GM23338 (cell line): Measurements from ENCODE around the gene CPB1. TPM values are rescaled to one million over a fixed set of nuclear protein-coding genes. Genes with fewer than 3 reads are reported as not detected.

ENCODE experiments used
- ATAC-seq: fragments of 200-7000 bp; cut with Tn5 transposase; 3 replicates; pipeline ENCODE4 v1.9.1; 2020
- DNase-seq: peaks from one replicate; pipeline ENCODE4 v3.0.0-alpha.2; 2015; ENCODE audit warnings: low spot score
- H2AFZ ChIP-seq: fragments of 200-600 bp; sonication (generic); 2 replicates; pipeline ENCODE4 v1.8.0; 2016; ENCODE audit warnings: antibody characterized with exemption, mild to moderate bottlenecking, moderate library complexity
- H3F3A ChIP-seq: fragments of 200-600 bp; sonication (generic); replicated peaks from 2 replicates; pipeline ENCODE4 v1.8.0; 2017; ENCODE audit warnings: antibody characterized with exemption, mixed run types, low read depth
- H3K27ac ChIP-seq: fragments of 200-600 bp; sonication (generic); 2 replicates; pipeline ENCODE4 v1.6.1; 2016; ENCODE audit warnings: low read depth
- H3K27me3 ChIP-seq: fragments of 200-600 bp; sonication (generic); 2 replicates; pipeline ENCODE4 v1.8.0; 2016; ENCODE audit warnings: mild to moderate bottlenecking, mixed run types, moderate library complexity; ENCODE audit not compliant: insufficient read depth
- H3K36me3 ChIP-seq: fragments of 200-600 bp; sonication (generic); 2 replicates; pipeline ENCODE4 v1.8.0; 2016; ENCODE audit warnings: mild to moderate bottlenecking; ENCODE audit not compliant: insufficient read depth
- H3K4me1 ChIP-seq: fragments of 200-600 bp; sonication (generic); 2 replicates; pipeline ENCODE4 v1.8.0; 2016; ENCODE audit warnings: mild to moderate bottlenecking, moderate library complexity; ENCODE audit not compliant: insufficient read depth
- H3K4me2 ChIP-seq: fragments of 200-600 bp; sonication (generic); 2 replicates; pipeline ENCODE4 v1.7.1; 2017; ENCODE audit warnings: mixed run types
- H3K4me3 ChIP-seq: fragments of 200-600 bp; sonication (generic); 2 replicates; pipeline ENCODE4 v1.6.1; 2016; ENCODE audit warnings: mixed run types
- H3K79me2 ChIP-seq: fragments of 200-600 bp; sonication (generic); replicated peaks from 2 replicates; pipeline ENCODE4 v1.8.0; 2017; ENCODE audit warnings: mild to moderate bottlenecking; ENCODE audit not compliant: insufficient read depth
- H3K9me2 ChIP-seq: fragments of 200-600 bp; sonication (generic); 2 replicates; pipeline ENCODE4 v1.8.0; 2017; ENCODE audit not compliant: insufficient read depth
- H4K20me1 ChIP-seq: fragments of 200-600 bp; sonication (generic); replicated peaks from 2 replicates; pipeline ENCODE4 v1.8.0; 2017; ENCODE audit warnings: mild to moderate bottlenecking; ENCODE audit not compliant: insufficient read depth
- H3K27ac Mint-ChIP-seq: 2 replicates; pipeline ENCODE4 v1.8.0; 2020; ENCODE audit warnings: inconsistent platforms, mild to moderate bottlenecking, moderate library complexity, mixed read lengths
- H3K27me3 Mint-ChIP-seq: 3 replicates; pipeline ENCODE4 v1.8.0; 2022; ENCODE audit warnings: low read depth, mild to moderate bottlenecking, moderate library complexity, mixed read lengths, inconsistent platforms; ENCODE audit not compliant: insufficient read depth, poor library complexity
- H3K36me3 Mint-ChIP-seq: 3 replicates; pipeline ENCODE4 v1.8.0; 2021; ENCODE audit warnings: low read depth, mild to moderate bottlenecking, inconsistent platforms, moderate library complexity, mixed read lengths
- H3K4me1 Mint-ChIP-seq: 3 replicates; pipeline ENCODE4 v1.8.0; 2020; ENCODE audit warnings: mild to moderate bottlenecking, inconsistent platforms, mixed read lengths
- H3K4me3 Mint-ChIP-seq: 3 replicates; pipeline ENCODE4 v1.8.0; 2021; ENCODE audit warnings: moderate library complexity, mild to moderate bottlenecking, inconsistent platforms, mixed read lengths
- H3K9me3 Mint-ChIP-seq: 3 replicates; pipeline ENCODE4 v1.8.0; 2020; ENCODE audit warnings: moderate library complexity, mild to moderate bottlenecking, inconsistent platforms, mixed read lengths
- ETS1 ChIP-seq: IDR thresholded peaks from 2 replicates; pipeline ENCODE4 v1.6.1; 2016; ENCODE audit warnings: antibody characterized with exemption
- EZH2 ChIP-seq: fragments of 200-600 bp; sonication (generic); IDR thresholded peaks from one replicate; pipeline ENCODE4 v1.8.0; 2017; ENCODE audit warnings: antibody characterized with exemption, mild to moderate bottlenecking, low read depth; ENCODE audit not compliant: unreplicated experiment
- EZH2phosphoT487 ChIP-seq: fragments of 200-600 bp; sonication (generic); IDR thresholded peaks from one replicate; pipeline ENCODE4 v1.8.1; 2018; ENCODE audit warnings: antibody characterized with exemption; ENCODE audit not compliant: unreplicated experiment
- JUNB ChIP-seq: IDR thresholded peaks from one replicate; pipeline ENCODE4 v1.6.1; 2016; ENCODE audit warnings: antibody characterized with exemption; ENCODE audit not compliant: unreplicated experiment
- POLR2AphosphoS5 ChIP-seq: IDR thresholded peaks from 2 replicates; pipeline ENCODE4 v1.6.1; 2016; ENCODE audit warnings: antibody characterized with exemption, low read depth
- STAT1 ChIP-seq: IDR thresholded peaks from one replicate; pipeline ENCODE4 v1.6.1; 2016; ENCODE audit warnings: antibody characterized with exemption; ENCODE audit not compliant: unreplicated experiment
- ZNF114 ChIP-seq: fragments of 250-450 bp; sonication (Bioruptor Pico); IDR thresholded peaks from 2 replicates; pipeline ENCODE4 v1.5.0; 2020; ENCODE audit warnings: mild to moderate bottlenecking, moderate library complexity
- ZNF331 ChIP-seq: fragments of 250-450 bp; sonication (Bioruptor Pico); IDR thresholded peaks from 2 replicates; pipeline ENCODE4 v1.5.0; 2020; ENCODE audit warnings: low read depth, mild to moderate bottlenecking, moderate library complexity
- ZNF462 ChIP-seq: fragments of 250-450 bp; sonication (Bioruptor Pico); IDR thresholded peaks from 2 replicates; pipeline ENCODE4 v1.5.0; 2020; ENCODE audit warnings: mild to moderate bottlenecking, moderate library complexity
- polyA plus RNA-seq: library from polyadenylated mRNA; unstranded; fragments of >200 nt; fragmentation: Nextera tagmentation; extraction: Ambion mirVana; gene quantifications from 2 replicates; pipeline ENCODE4 v1.2.1, GENCODE V29; 2016
- total RNA-seq: library from RNA; depleted of rRNA; stranded (reverse); fragments of >200 nt; shearing (Covaris generic); gene quantifications from 2 replicates; pipeline ENCODE4 v1.2.3, GENCODE V29; 2014
- TF ChIP-seq, protein P1 (sequence below), 2 experiments: fragments of 200-600 bp in 1 of 2; sonication (generic) in 1 of 2; conservative IDR thresholded peaks; 2 replicates each; pipeline versions ENCODE4 v1.5.1 to v1.6.1; 2016 to 2017; ENCODE audit warnings: antibody characterized with exemption in 2 of 2, low read depth in 2 of 2, mild to moderate bottlenecking in 2 of 2, moderate library complexity in 1 of 2

Gene CPB1
- total and polyA plus RNA-seq, 2 experiments from 2014 or later, result not detected

DNA sequence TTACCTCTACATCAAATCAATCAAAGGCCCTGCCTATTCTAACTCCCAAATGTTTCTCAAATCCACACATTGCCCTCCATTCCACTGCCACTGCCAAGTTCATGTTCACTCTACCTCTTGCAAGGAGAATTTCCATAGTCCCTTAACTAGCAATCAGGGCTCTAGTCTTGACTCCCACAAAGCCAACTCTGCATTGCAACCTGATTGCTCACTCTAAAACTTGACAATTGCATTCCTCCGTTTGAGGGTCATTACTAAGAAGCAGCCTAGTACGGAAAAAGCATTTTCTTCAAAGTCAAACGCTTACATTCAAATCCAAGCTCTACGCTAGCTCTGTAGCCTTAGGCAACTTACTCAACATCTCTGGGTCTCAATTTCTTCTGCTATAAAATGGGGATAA is 38.6 kb downstream of the CPB1 start:
- H3K4me2 ChIP-seq, result no peak overlapping the region
- ATAC-seq, result no peak
- no peaks in the 10 kb centered on the region for H4K20me1 ChIP-seq
- DNase-seq, result no peak
- no peak overlapping the region for H3K4me3 ChIP-seq
- H3K27me3 Mint-ChIP-seq, result no peaks in the 10 kb centered on the region
- H2AFZ ChIP-seq, result no peak overlapping the region
- H3F3A ChIP-seq, result no peaks in the 10 kb centered on the region
- H3K27ac ChIP-seq, result no peak overlapping the region
- no peak overlapping the region for H3K4me3 Mint-ChIP-seq
- H3K36me3 ChIP-seq, result no peaks in the 10 kb centered on the region
- no peak overlapping the region for H3K27ac Mint-ChIP-seq
- H3K4me1 Mint-ChIP-seq, result no peaks in the 10 kb centered on the region
- no peak for TF ChIP-seq EZH2phosphoT487
- no peaks in the 10 kb centered on the region for H3K9me2 ChIP-seq
- H3K4me1 ChIP-seq, result no peaks in the 10 kb centered on the region
- H3K79me2 ChIP-seq, result no peaks in the 10 kb centered on the region
- H3K9me3 Mint-ChIP-seq, result no peaks in the 10 kb centered on the region
- H3K36me3 Mint-ChIP-seq, result no peaks in the 10 kb centered on the region
- H3K27me3 ChIP-seq, result no peaks in the 10 kb centered on the region

- Histone ChIP-seq H3K9me2 (no peaks in the 10 kb centered on the region), H3F3A (no peaks in the 10 kb centered on the region), H4K20me1 (no peaks in the 10 kb centered on the region), H3K27ac (no peak overlapping the region), H3K4me3 (no peak overlapping the region), H3K27me3 (no peaks in the 10 kb centered on the region), H3K4me1 (no peaks in the 10 kb centered on the region), H3K4me2 (no peak overlapping the region), H3K79me2 (no peaks in the 10 kb centered on the region), H3K36me3 (no peaks in the 10 kb centered on the region), H2AFZ (no peak overlapping the region)
- H3K4me1 Mint-ChIP-seq, result no peaks in the 10 kb centered on the region
- H3K27ac Mint-ChIP-seq, result no peak overlapping the region
- DNase-seq (no peak), ATAC-seq (no peak)
- H3K9me3 Mint-ChIP-seq, result no peaks in the 10 kb centered on the region
- H3K4me3 Mint-ChIP-seq, result no peak overlapping the region
- no peaks in the 10 kb centered on the region for H3K36me3 Mint-ChIP-seq
- no peaks in the 10 kb centered on the region for H3K27me3 Mint-ChIP-seq
- TF ChIP-seq JUNB (no peak), ZNF331 (CRISPR knock-in tag) (no peak), ETS1 (no peak), EZH2 (no peak), EZH2phosphoT487 (no peak), POLR2AphosphoS5 (no peak), STAT1 (no peak), ZNF114 (CRISPR knock-in tag) (no peak), ZNF462 (CRISPR knock-in tag) (no peak)
- TF ChIP-seq, protein P1, sequence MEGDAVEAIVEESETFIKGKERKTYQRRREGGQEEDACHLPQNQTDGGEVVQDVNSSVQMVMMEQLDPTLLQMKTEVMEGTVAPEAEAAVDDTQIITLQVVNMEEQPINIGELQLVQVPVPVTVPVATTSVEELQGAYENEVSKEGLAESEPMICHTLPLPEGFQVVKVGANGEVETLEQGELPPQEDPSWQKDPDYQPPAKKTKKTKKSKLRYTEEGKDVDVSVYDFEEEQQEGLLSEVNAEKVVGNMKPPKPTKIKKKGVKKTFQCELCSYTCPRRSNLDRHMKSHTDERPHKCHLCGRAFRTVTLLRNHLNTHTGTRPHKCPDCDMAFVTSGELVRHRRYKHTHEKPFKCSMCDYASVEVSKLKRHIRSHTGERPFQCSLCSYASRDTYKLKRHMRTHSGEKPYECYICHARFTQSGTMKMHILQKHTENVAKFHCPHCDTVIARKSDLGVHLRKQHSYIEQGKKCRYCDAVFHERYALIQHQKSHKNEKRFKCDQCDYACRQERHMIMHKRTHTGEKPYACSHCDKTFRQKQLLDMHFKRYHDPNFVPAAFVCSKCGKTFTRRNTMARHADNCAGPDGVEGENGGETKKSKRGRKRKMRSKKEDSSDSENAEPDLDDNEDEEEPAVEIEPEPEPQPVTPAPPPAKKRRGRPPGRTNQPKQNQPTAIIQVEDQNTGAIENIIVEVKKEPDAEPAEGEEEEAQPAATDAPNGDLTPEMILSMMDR (conservative IDR thresholded peaks at IDR 0.05; ENCODE audit: low read depth in 2 of 2), result no peak
These were observed 45.8 kb downstream of the CPB1 start for GRCh38 chr3:148873270-148873927.
